Measurements from ENCODE around the gene ZNF366. TPM values are rescaled to one million over a fixed set of nuclear protein-coding genes. Genes with fewer than 3 reads are reported as not detected.

ZNF366 gene
- total and polyA plus RNA-seq, 2 donors = 2.9 to 3.3 TPM

- Histone ChIP-seq H3K4me3 (ENCODE audit: low read depth, low read length) (no peak overlapping the region), H3K4me1 (ENCODE audit: insufficient read depth) (no peaks in the 10 kb centered on the region), H3K27ac (ENCODE audit: low read depth) (no peak overlapping the region), H3K36me3 (ENCODE audit: insufficient read depth) (no peaks in the 10 kb centered on the region)
- 40% methylated on average over 8 of the region's 8 CpGs for WGBS
- no peak for DNase-seq (ENCODE audit: extremely low spot score)
Observed at GRCh38 chr5:72510610-72511181, 3.5 kb upstream of the ZNF366 start.

GRCh38 chr5:72509401-72509800 is 2.2 kb upstream of the ZNF366 start:
- no peak for DNase-seq (ENCODE audit: extremely low spot score)
- no peaks in the 10 kb centered on the region for H3K4me1 ChIP-seq (ENCODE audit: insufficient read depth)
- no peaks in the 10 kb centered on the region for H3K36me3 ChIP-seq (ENCODE audit: insufficient read depth)
- 60% methylated on average over 7 of the region's 7 CpGs for WGBS
- H3K27ac ChIP-seq (ENCODE audit: low read depth) = no peak overlapping the region
- no peak overlapping the region for H3K4me3 ChIP-seq (ENCODE audit: low read depth, low read length)

DNA sequence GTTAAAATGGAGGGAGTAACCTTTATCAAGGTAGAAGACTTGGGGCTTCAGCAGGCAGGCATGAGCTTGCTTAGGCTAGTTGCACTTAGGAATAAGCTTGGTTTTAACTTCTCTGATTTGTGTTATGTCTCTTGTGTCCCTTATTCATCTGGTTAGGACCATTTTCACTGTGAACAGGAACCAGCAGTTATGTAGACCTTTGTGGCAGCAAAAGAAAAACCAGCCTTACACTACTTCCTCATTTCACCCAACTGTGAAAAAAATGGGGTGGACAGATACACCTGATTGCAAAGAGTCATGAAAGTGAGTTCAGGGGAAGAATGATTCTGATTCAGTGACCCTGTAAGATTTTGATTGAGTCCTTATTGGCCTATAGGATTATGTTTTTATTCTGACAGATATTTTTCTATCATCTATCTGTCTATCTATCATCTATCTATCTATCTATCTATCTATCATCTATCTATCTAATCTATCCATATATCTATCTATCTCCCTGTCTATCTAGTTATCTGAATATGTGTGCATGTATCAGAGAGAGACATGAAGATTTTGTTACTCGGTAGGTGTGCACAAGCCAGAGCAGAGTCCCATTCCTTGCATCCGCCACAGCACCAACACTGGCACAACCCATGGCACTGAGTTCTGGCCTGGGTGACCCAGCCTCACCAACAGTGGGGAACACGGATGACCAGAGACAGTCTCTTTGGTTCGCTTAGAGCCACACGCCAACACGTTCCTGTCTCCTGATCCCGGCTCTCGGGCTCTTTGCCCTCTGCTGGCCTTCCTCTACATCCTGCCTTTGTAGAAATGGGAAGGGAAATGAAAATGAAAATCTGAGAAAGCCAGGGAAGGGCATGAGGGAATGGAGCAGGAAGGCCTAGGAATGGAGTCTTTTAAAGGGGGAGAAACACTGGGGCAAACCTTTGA is 1.3 kb upstream of the ZNF366 start:
- Histone ChIP-seq H3K4me3 (ENCODE audit: low read depth, low read length) (no peak overlapping the region), H3K27ac (ENCODE audit: low read depth) (no peak overlapping the region), H3K36me3 (ENCODE audit: insufficient read depth) (no peaks in the 10 kb centered on the region), H3K4me1 (ENCODE audit: insufficient read depth) (no peaks in the 10 kb centered on the region)
- WGBS = 90% methylated on average over 8 of the region's 8 CpGs
- DNase-seq (ENCODE audit: extremely low spot score) = no peak

DNA sequence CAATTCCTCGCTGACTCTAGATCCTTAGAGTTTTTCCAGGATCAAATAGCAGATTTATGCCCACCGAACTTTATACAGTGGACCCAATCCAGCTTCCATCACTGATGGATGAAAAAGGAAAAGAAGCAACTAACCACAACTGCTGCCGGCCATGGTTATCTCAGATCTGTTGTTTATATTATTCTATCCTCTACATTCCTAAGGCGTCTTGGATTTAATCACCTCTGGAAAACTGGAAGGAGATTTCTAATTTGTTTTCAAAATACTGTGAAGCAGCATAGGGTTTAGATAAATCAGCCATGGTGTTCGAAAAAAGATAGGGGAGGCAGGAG is 663 bp upstream of the ZNF366 start:
- 25% methylated on average over 5 of the region's 5 CpGs for WGBS
- H3K36me3 ChIP-seq (ENCODE audit: insufficient read depth) = no peaks in the 10 kb centered on the region
- no peaks in the 10 kb centered on the region for H3K4me1 ChIP-seq (ENCODE audit: insufficient read depth)
- no peak for DNase-seq (ENCODE audit: extremely low spot score)
- H3K27ac ChIP-seq (ENCODE audit: low read depth) = no peak overlapping the region
- H3K4me3 ChIP-seq (ENCODE audit: low read depth, low read length) = no peak overlapping the region

DNA sequence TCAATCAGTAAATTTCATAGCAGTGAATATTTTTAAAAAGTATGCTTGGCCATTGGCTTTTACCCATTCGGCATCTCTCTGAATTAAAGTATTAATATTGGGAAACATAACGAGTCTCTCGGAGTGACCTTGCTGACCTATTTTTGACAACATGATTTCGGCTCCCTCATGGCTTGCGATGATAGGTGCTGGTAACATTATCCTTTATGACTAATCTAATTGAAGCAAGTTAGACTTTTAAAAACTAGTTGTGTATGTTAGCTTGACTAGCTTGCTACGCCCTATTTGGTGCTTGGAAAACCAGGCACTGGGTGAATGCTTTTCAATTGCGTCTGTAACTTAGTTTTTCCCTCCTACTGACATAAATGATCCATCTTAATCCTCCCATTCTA is 1.1 kb downstream of the ZNF366 start:
- Histone ChIP-seq H3K36me3 (ENCODE audit: insufficient read depth) (no peaks in the 10 kb centered on the region), H3K4me1 (ENCODE audit: insufficient read depth) (no peaks in the 10 kb centered on the region), H3K27ac (ENCODE audit: low read depth) (no peak overlapping the region), H3K4me3 (ENCODE audit: low read depth, low read length) (peak overlapping the region; percentile 11)
- no peak for DNase-seq (ENCODE audit: extremely low spot score)
- 87% methylated on average over 7 of the region's 7 CpGs for WGBS

GRCh38 chr5:72505539-72506157 is 1.6 kb downstream of the ZNF366 start:
- Histone ChIP-seq H3K4me1 (ENCODE audit: insufficient read depth) (no peaks in the 10 kb centered on the region), H3K4me3 (ENCODE audit: low read depth, low read length) (peak overlapping the region; percentile 4), H3K36me3 (ENCODE audit: insufficient read depth) (no peaks in the 10 kb centered on the region), H3K27ac (ENCODE audit: low read depth) (no peak overlapping the region)
- WGBS = 79% methylated on average over 7 of the region's 7 CpGs
- no peak for DNase-seq (ENCODE audit: extremely low spot score)

GRCh38 chr5:72505016-72505415 is 2.2 kb downstream of the ZNF366 start:
- Histone ChIP-seq H3K36me3 (ENCODE audit: insufficient read depth) (no peaks in the 10 kb centered on the region), H3K27ac (ENCODE audit: low read depth) (no peak overlapping the region), H3K4me3 (ENCODE audit: low read depth, low read length) (peak overlapping the region; percentile 4), H3K4me1 (ENCODE audit: insufficient read depth) (no peaks in the 10 kb centered on the region)
- DNase-seq (ENCODE audit: extremely low spot score) = no peak
- 81% methylated on average over 5 of the region's 5 CpGs for WGBS

GRCh38 chr5:72503888-72504491 is 3.2 kb downstream of the ZNF366 start:
- Histone ChIP-seq H3K27ac (ENCODE audit: low read depth) (no peak overlapping the region), H3K4me1 (ENCODE audit: insufficient read depth) (no peaks in the 10 kb centered on the region), H3K36me3 (ENCODE audit: insufficient read depth) (no peaks in the 10 kb centered on the region), H3K4me3 (ENCODE audit: low read depth, low read length) (no peak overlapping the region)
- DNase-seq (ENCODE audit: extremely low spot score) = no peak
- 69% methylated on average over 14 of the region's 14 CpGs for WGBS

GRCh38 chr5:72501488-72501887 is 5.7 kb downstream of the ZNF366 start:
- H3K4me1 ChIP-seq (ENCODE audit: insufficient read depth) = no peaks in the 10 kb centered on the region
- DNase-seq (ENCODE audit: extremely low spot score) = no peak
- no peaks in the 10 kb centered on the region for H3K36me3 ChIP-seq (ENCODE audit: insufficient read depth)
- 80% methylated on average over 3 of the region's 3 CpGs for WGBS
- no peak overlapping the region for H3K27ac ChIP-seq (ENCODE audit: low read depth)
- H3K4me3 ChIP-seq (ENCODE audit: low read depth, low read length) = no peak overlapping the region

- H3K27ac ChIP-seq (ENCODE audit: low read depth) = no peak overlapping the region
- WGBS = 84% methylated on average over 12 of the region's 12 CpGs
- DNase-seq (ENCODE audit: extremely low spot score) = no peak
Observed at GRCh38 chr5:72499730-72500129, 7.5 kb downstream of the ZNF366 start.

DNA sequence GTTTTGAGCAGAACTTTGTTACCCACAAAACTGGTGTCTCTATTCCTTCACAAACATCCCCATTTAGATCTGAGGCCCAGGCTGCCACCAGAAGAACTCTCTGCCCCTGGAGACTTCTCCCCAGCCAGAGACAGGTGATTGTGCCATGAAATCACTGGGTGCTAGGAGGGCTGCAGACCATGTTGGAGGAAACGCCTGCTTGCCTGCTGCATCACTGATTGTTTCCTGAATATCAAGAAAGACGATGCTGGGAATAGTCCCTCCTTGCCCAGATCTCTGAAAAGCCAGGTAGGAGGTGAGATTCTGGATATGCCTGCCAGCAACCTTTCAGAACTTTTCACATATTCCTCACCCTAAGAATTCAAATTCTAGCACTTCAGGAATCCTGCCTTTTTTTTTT is 8.1 kb downstream of the ZNF366 start:
- Histone ChIP-seq H3K4me3 (ENCODE audit: low read depth, low read length) (no peak overlapping the region), H3K4me1 (ENCODE audit: insufficient read depth) (no peaks in the 10 kb centered on the region), H3K36me3 (ENCODE audit: insufficient read depth) (no peaks in the 10 kb centered on the region), H3K27ac (ENCODE audit: low read depth) (no peak overlapping the region)
- WGBS = 86% methylated on average over 2 of the region's 2 CpGs
- no peak for DNase-seq (ENCODE audit: extremely low spot score)

More at GRCh38 chr5:72499730-72500129, 7.5 kb downstream of the ZNF366 start:
- Histone ChIP-seq H3K36me3 (ENCODE audit: insufficient read depth) (no peaks in the 10 kb centered on the region), H3K4me3 (ENCODE audit: low read depth, low read length) (no peak overlapping the region), H3K4me1 (ENCODE audit: insufficient read depth) (no peaks in the 10 kb centered on the region)

- Histone ChIP-seq H3K4me3 (ENCODE audit: low read depth, low read length) (no peak overlapping the region), H3K27ac (ENCODE audit: low read depth) (no peak overlapping the region), H3K4me1 (ENCODE audit: insufficient read depth) (no peaks in the 10 kb centered on the region), H3K36me3 (ENCODE audit: insufficient read depth) (no peaks in the 10 kb centered on the region)
- no peak for DNase-seq (ENCODE audit: extremely low spot score)
- WGBS = 59% methylated on average over 2 of the region's 2 CpGs
Observed at GRCh38 chr5:72498284-72498683, 8.9 kb downstream of the ZNF366 start.

GRCh38 chr5:72497823-72498222 is 9.4 kb downstream of the ZNF366 start:
- no peaks in the 10 kb centered on the region for H3K36me3 ChIP-seq (ENCODE audit: insufficient read depth)
- DNase-seq (ENCODE audit: extremely low spot score) = no peak
- H3K4me1 ChIP-seq (ENCODE audit: insufficient read depth) = no peaks in the 10 kb centered on the region
- H3K27ac ChIP-seq (ENCODE audit: low read depth) = no peak overlapping the region
- 54% methylated on average over 3 of the region's 3 CpGs for WGBS
- H3K4me3 ChIP-seq (ENCODE audit: low read depth, low read length) = no peak overlapping the region

DNA sequence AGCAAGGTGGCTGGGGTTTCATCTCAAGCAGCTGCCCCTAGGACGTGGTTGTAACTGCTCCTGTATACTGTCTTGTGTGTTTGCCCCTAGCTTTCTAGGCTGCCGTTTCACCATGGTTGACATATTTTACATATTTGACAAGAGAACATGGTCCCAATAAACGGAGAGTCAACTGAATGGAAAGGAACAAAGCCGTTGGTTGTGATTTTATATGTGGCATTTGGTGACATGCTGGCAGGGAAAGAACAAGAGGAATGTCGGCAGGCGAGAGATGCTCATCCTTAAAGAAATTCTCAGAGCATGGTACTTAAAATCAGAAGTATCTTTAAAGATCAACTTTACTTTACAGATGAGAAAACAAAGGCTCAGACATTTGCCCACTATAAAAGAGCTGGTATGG is 11.8 kb downstream of the ZNF366 start:
- no peak for DNase-seq (ENCODE audit: extremely low spot score)
- no peaks in the 10 kb centered on the region for H3K4me1 ChIP-seq (ENCODE audit: insufficient read depth)
- H3K27ac ChIP-seq (ENCODE audit: low read depth) = no peak overlapping the region
- 82% methylated on average over 6 of the region's 6 CpGs for WGBS
- H3K4me3 ChIP-seq (ENCODE audit: low read depth, low read length) = no peak overlapping the region
- no peaks in the 10 kb centered on the region for H3K36me3 ChIP-seq (ENCODE audit: insufficient read depth)

Measured in urinary bladder (tissue), 4 donors.